Measurements from ENCODE around the gene TNFRSF9.

DNA sequence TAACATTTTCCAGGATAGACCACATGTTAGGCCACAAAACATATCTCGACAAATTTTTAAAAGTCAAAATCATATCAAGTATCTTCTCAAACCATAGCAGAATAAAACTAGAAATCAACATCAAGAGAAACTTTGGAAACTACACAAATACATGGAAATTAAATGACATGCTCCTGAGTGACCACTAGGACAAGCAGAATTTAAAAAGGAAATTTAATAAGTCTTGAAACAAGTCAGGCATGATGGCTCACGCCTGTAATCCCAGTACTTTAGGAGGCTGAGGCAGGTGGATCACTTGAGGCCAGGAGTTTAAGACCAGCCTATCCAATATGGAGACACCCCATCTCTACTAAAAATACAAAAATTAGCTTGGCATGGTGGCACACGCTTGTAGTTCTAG, 61.4 kb downstream of the TNFRSF9 start:
- TF ChIP-seq CTCF (IDR thresholded peaks at IDR 0.05; ENCODE audit: poor library complexity) (no peak), EZH2 (IDR thresholded peaks at IDR 0.05; ENCODE audit: borderline replicate concordance) (no peak), EZH2phosphoT487 (IDR thresholded peaks at IDR 0.05; ENCODE audit: low read depth, severe bottlenecking, unreplicated experiment) (no peak)

Measured in hepatocyte (in vitro differentiated cells).